RWPE2 (cell line): ENCODE measurements around the gene HOXA7.
A peak's percentile ranks its signal among the peaks of the same experiment; 100 is the strongest.

Experiments used
- ATAC-seq: fragments of 200-7000 bp; cut with Tn5 transposase; 3 replicates; pipeline ENCODE4 v1.9.1; 2021; ENCODE audit warnings: low read depth
- DNase-seq: peaks from one replicate; pipeline ENCODE4 v3.0.0-alpha.2; 2020; ENCODE audit warnings: low spot score
- H3K27ac ChIP-seq: fragments of 450-650 bp; 2 replicates; pipeline ENCODE4 v1.5.1; 2017; ENCODE audit warnings: mild to moderate bottlenecking; ENCODE audit not compliant: poor library complexity, severe bottlenecking
- H3K27me3 ChIP-seq: fragments of 250-450 bp; sonication (Bioruptor Pico); 2 replicates; pipeline ENCODE4 v1.5.1; 2021; ENCODE audit warnings: mild to moderate bottlenecking, moderate library complexity; ENCODE audit not compliant: insufficient read depth, poor library complexity, severe bottlenecking
- H3K36me3 ChIP-seq: fragments of 250-450 bp; sonication (Bioruptor Pico); 2 replicates; pipeline ENCODE4 v1.5.1; 2020; ENCODE audit warnings: low read depth, mild to moderate bottlenecking, moderate library complexity
- H3K4me1 ChIP-seq: fragments of 250-450 bp; sonication (Bioruptor Pico); 2 replicates; pipeline ENCODE4 v1.5.1; 2021; ENCODE audit warnings: mild to moderate bottlenecking, moderate library complexity; ENCODE audit not compliant: insufficient read depth, poor library complexity, severe bottlenecking
- H3K4me3 ChIP-seq: fragments of 250-450 bp; sonication (Bioruptor Pico); 2 replicates; pipeline ENCODE4 v1.5.1; 2021; ENCODE audit warnings: mild to moderate bottlenecking, moderate library complexity; ENCODE audit not compliant: severe bottlenecking
- H3K9me3 ChIP-seq: fragments of 250-450 bp; sonication (Bioruptor Pico); 2 replicates; pipeline ENCODE4 v1.5.1; 2021; ENCODE audit warnings: mild to moderate bottlenecking, moderate library complexity; ENCODE audit not compliant: severe bottlenecking
- TF ChIP-seq, protein P1 (sequence below): fragments of 450-650 bp; IDR thresholded peaks from one replicate; pipeline ENCODE4 v1.5.1; 2017; ENCODE audit warnings: mild to moderate bottlenecking, moderate library complexity; ENCODE audit not compliant: poor library complexity, severe bottlenecking

HOXA7 gene

DNA sequence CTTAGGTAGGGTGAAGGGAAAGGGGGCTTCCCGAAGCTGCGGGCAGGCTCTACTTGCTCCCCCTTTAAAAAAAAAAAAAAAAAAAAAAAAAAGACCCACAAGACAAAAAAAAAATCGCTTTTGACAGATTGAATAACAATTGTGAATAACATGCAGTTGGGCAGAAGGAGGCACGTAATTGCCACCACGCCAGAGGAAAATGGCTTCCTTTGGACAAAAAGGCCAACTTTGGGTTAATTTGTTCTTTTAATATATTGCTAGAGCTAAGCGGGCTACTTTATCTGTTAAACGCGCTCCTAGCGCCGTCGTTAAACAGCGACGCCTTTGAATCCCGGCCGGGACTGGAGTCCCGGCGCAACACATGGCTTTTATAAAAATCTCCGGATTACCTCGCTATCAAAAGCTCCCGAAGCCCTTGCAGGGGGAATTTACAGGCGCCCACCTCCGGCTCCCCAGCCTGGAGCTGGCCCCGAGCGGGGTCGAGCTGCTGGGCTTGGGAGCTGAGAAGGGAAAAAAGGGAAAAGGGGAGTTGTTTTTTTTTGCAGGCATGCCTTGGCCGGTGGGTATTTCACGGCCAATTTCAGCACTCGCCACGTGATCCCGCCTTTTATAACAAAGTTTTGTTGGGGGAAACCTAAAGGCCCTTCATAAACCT, 27.3 kb upstream of the HOXA7 start:
- H3K4me3 ChIP-seq = peak overlapping the region; percentile 49
- TF ChIP-seq, protein P1, sequence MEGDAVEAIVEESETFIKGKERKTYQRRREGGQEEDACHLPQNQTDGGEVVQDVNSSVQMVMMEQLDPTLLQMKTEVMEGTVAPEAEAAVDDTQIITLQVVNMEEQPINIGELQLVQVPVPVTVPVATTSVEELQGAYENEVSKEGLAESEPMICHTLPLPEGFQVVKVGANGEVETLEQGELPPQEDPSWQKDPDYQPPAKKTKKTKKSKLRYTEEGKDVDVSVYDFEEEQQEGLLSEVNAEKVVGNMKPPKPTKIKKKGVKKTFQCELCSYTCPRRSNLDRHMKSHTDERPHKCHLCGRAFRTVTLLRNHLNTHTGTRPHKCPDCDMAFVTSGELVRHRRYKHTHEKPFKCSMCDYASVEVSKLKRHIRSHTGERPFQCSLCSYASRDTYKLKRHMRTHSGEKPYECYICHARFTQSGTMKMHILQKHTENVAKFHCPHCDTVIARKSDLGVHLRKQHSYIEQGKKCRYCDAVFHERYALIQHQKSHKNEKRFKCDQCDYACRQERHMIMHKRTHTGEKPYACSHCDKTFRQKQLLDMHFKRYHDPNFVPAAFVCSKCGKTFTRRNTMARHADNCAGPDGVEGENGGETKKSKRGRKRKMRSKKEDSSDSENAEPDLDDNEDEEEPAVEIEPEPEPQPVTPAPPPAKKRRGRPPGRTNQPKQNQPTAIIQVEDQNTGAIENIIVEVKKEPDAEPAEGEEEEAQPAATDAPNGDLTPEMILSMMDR = no peak
- H3K27me3 ChIP-seq = no peaks in the 10 kb centered on the region
- no peaks in the 10 kb centered on the region for H3K9me3 ChIP-seq
- ATAC-seq (no peak), DNase-seq (no peak)
- H3K36me3 ChIP-seq = no peaks in the 10 kb centered on the region
- H3K27ac ChIP-seq = peak overlapping the region; percentile 92
- H3K4me1 ChIP-seq = peaks cover 20% of the 10 kb centered on the region

DNA sequence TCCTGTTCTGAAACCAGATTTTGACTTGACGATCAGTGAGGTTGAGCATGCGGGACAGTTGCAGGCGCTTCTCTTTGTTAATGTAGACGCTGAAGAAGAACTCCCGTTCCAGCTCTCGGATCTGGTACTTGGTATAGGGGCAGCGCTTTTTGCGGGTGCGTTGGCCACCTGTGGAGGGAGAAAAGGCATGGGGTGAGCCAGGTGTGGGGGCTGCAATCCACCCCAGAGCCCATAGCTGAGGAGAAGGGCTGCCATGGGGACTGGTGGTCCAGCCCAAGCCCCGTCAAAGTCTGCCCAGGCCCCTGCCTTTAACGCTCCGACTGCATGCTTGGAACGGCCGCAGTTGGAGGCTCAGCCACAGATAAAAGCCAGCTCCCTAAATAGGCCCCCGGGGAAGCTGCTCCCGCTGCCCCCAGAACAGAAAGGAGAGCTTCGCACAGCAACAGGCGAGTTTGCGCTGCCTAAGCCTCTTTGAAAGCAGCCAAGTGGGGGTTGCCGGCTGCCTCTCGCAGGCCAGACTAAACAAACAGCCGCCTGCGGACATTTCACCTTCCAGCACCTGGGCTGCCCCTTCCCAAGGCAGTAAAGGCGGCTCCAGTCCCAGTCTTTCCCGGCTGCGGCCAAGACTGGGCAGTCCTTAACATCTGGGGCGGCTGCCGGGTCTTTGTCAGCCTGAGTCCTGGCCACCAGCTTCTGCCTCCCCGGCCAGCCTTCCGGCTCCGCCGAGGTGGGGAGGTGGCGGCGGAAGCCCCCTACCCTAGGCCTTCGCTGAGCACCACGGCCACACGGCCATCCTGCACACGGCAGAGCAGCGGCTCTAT, 26.6 kb upstream of the HOXA7 start:
- TF ChIP-seq, protein P1 = no peak
- Histone ChIP-seq H3K36me3 (no peaks in the 10 kb centered on the region), H3K4me1 (peaks cover 13% of the 10 kb centered on the region), H3K9me3 (no peaks in the 10 kb centered on the region), H3K27ac (peak overlapping the region; percentile 92), H3K27me3 (no peaks in the 10 kb centered on the region), H3K4me3 (peak overlapping the region; percentile 49)
- no peak for ATAC-seq
- peak; percentile 62 for DNase-seq

DNA sequence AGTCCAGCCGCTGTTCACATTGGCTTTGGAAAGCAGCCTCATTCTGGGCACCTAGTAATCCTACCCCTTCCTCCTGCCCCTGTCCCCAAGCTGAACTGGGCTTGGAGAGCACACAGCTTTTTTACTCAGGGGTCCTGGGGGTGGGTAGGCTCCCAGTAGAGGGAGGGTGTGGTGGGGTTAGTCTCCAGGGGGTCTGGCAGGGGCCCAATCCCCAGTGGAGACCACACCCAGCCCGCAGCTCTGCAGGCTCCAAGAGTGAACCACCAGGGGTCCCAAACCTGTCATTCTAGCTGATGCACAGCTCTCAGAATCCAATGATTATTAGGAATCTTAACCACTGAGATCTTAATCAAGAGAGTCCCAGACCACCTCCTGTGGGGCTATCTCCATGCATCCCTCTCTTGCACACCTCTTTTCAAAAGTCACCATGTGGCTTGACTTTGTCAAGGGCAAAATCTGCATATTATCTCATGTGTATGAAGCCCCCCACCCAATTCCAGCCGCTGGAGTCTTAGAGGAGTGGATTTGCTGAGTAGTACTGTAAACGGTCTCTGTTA, 25.9 kb upstream of the HOXA7 start:
- Histone ChIP-seq H3K4me1 (peaks cover 12% of the 10 kb centered on the region), H3K4me3 (peak overlapping the region; percentile 49), H3K9me3 (no peaks in the 10 kb centered on the region), H3K27me3 (no peaks in the 10 kb centered on the region), H3K27ac (peak overlapping the region; percentile 92), H3K36me3 (no peaks in the 10 kb centered on the region)
- no peak for ATAC-seq
- TF ChIP-seq, protein P1 = no peak
- DNase-seq = peak; percentile 45

DNA sequence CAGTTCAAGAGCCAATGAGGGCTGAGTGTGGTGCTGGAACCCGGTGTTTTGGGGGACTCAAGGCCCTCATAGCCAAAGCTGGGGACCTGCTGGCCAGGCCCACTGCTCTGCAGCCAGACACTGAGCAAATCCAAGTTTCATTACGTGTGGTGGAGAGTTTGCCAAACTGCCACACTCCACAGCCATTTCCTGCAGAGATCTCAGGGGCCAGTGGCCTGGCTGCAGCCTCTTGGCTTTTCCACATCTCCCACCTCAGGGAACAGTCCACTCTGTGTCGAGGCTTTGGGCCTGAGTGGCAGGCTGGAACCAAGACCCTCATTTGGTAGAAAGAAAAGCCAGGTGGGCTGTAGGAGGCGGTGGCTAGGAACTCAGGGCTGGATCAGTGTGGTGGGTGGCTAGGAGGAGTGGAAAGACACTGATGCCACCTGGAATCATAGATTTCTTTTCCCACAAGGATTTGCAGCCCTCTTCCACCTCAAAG, 25.4 kb upstream of the HOXA7 start:
- no peak for DNase-seq
- H3K9me3 ChIP-seq = no peaks in the 10 kb centered on the region
- H3K4me1 ChIP-seq = peaks cover 11% of the 10 kb centered on the region
- TF ChIP-seq, protein P1 = no peak
- H3K27ac ChIP-seq = peak overlapping the region; percentile 92
- H3K27me3 ChIP-seq = no peaks in the 10 kb centered on the region
- no peak for ATAC-seq
- no peak overlapping the region for H3K4me3 ChIP-seq
- H3K36me3 ChIP-seq = no peaks in the 10 kb centered on the region
